ENCODE data around the gene IMMP2L. TPM values are rescaled to one million over a fixed set of nuclear protein-coding genes. Genes with fewer than 3 reads are reported as not detected.

Gene IMMP2L
- total and polyA plus RNA-seq, 2 donors (not counting 3 experiments of a cell fraction or from before 2014, with no cell fraction given): 9.9 to 11.8 TPM

DNA sequence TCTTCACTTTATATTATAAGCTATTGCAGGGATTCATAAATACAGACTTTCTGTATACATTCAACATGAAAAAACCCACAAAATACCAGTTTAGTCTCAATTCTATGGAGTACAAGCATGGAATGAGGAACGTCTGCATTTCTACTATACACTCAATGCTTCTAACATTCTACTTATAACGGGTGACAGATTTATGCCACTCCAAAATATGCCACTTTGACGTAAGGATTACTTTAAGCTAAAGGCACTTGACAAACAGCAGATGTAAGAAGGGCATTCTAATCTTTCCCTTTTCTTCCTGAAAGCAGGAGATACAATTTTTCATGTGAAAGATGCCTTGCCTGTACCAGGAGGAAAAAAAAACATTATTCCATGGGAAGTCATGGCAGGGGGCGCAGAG is 676.8 kb downstream of the IMMP2L start:
- dilution Hi-C loops (cut with MboI; ENCODE audit: extremely low pct_ligation_motif_present, low sequenced_read_pairs): no loop called here
- POLR2A ChIA-PET: no interaction called here

More for the DNA sequence above, 676.8 kb downstream of the IMMP2L start:
- no peak overlapping the region for H3K4me3 ChIP-seq (replicated peaks in 1 of 3; ENCODE audit: insufficient read depth in 1 of 3, low read depth in 1 of 3, low read length in 3 of 3)
- no peak overlapping the region for H3K27ac ChIP-seq (ENCODE audit: insufficient read depth, low read depth, low read length)
- no TSS peak for BruUV-seq (replicated peaks)
- H2AFZ ChIP-seq (ENCODE audit: low read depth, low read length): no peak overlapping the region
- no peak for DNase-seq (ENCODE audit: low read depth, low spot score)
- no peak overlapping the region for H3K9ac ChIP-seq (replicated peaks; ENCODE audit: extremely low read depth, insufficient read depth, low read length)
- no peaks in the 10 kb centered on the region for H3K27me3 ChIP-seq (ENCODE audit: control insufficient read depth in 2 of 2, insufficient read depth in 2 of 2, low read length in 2 of 2)
- no peak for FAIRE-seq
- CTCF ChIA-PET: interaction anchor here (1.3 kb wide), 1 partner anchor 9 kb away, joined by 5 read pairs; no protein-coding TSS in a partner anchor
- no peaks in the 10 kb centered on the region for H3K36me3 ChIP-seq (ENCODE audit: control insufficient read depth in 2 of 2, extremely low read depth in 1 of 2, insufficient read depth in 2 of 2, low read length in 2 of 2)
- TF ChIP-seq, protein P1, sequence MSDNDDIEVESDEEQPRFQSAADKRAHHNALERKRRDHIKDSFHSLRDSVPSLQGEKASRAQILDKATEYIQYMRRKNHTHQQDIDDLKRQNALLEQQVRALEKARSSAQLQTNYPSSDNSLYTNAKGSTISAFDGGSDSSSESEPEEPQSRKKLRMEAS (IDR thresholded peaks at IDR 0.05; ENCODE audit: insufficient read depth, insufficient read length): no peak
- TF ChIP-seq POLR2AphosphoS5 (IDR thresholded peaks at IDR 0.05; ENCODE audit: insufficient read depth, low read depth, low read length) (no peak), MYC (IDR thresholded peaks at IDR 0.05; ENCODE audit: low read depth, low read length) (no peak), FOS (IDR thresholded peaks at IDR 0.05; ENCODE audit: borderline replicate concordance, insufficient read depth, low read length) (no peak), EZH2 (IDR thresholded peaks at IDR 0.05; ENCODE audit: borderline replicate concordance, low read depth, low read length, severe bottlenecking) (no peak), GATA2 (IDR thresholded peaks at IDR 0.05; ENCODE audit: insufficient read depth, insufficient read length, low read depth, low read length) (no peak), POLR2A (IDR thresholded peaks at IDR 0.05; ENCODE audit: low read depth, low read length) (no peak), JUN (IDR thresholded peaks at IDR 0.05; ENCODE audit: borderline replicate concordance, insufficient read depth, insufficient read length, low read depth) (no peak)
- TF ChIP-seq, protein P2, sequence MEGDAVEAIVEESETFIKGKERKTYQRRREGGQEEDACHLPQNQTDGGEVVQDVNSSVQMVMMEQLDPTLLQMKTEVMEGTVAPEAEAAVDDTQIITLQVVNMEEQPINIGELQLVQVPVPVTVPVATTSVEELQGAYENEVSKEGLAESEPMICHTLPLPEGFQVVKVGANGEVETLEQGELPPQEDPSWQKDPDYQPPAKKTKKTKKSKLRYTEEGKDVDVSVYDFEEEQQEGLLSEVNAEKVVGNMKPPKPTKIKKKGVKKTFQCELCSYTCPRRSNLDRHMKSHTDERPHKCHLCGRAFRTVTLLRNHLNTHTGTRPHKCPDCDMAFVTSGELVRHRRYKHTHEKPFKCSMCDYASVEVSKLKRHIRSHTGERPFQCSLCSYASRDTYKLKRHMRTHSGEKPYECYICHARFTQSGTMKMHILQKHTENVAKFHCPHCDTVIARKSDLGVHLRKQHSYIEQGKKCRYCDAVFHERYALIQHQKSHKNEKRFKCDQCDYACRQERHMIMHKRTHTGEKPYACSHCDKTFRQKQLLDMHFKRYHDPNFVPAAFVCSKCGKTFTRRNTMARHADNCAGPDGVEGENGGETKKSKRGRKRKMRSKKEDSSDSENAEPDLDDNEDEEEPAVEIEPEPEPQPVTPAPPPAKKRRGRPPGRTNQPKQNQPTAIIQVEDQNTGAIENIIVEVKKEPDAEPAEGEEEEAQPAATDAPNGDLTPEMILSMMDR (IDR thresholded peaks at IDR 0.05; ENCODE audit: extremely low read depth in 1 of 2, insufficient read depth in 1 of 2, low read depth in 1 of 2, low read length in 2 of 2): no peak
- peaks cover 2% of the 10 kb centered on the region for H3K9me1 ChIP-seq (replicated peaks; ENCODE audit: control insufficient read depth, extremely low read depth, insufficient read depth, low read length)
- H4K20me1 ChIP-seq (replicated peaks; ENCODE audit: control insufficient read depth, extremely low read depth, insufficient read depth, low read length): no peaks in the 10 kb centered on the region
- intact Hi-C loops (cut with micrococcal nuclease): no loop called here
- no peaks in the 10 kb centered on the region for H3K79me2 ChIP-seq (ENCODE audit: control insufficient read depth, insufficient read depth, low read length)
- no peaks in the 10 kb centered on the region for H3K9me3 ChIP-seq (replicated peaks; ENCODE audit: control insufficient read depth, insufficient read depth, low read length)
- H3K4me1 ChIP-seq (ENCODE audit: control insufficient read depth, extremely low read depth, insufficient read depth, low read length): no peaks in the 10 kb centered on the region
- no peak overlapping the region for H3K4me2 ChIP-seq (ENCODE audit: insufficient read depth, low read length)
